GM19025 (cell line): ENCODE measurements around the gene HOXB3.

ENCODE experiments used
- ATAC-seq: cut with Tn5 transposase; IDR thresholded peaks from one replicate; pipeline ENCODE4 v1.9.1; 2021; ENCODE audit warnings: mild to moderate bottlenecking, low read depth, moderate library complexity; ENCODE audit not compliant: unreplicated experiment

Gene HOXB3

GRCh38 chr17:48559840-48560817, 29.9 kb downstream of the HOXB3 start:
- ATAC-seq = no peak

GRCh38 chr17:48559122-48559839, 30.8 kb downstream of the HOXB3 start:
- ATAC-seq = no peak

DNA sequence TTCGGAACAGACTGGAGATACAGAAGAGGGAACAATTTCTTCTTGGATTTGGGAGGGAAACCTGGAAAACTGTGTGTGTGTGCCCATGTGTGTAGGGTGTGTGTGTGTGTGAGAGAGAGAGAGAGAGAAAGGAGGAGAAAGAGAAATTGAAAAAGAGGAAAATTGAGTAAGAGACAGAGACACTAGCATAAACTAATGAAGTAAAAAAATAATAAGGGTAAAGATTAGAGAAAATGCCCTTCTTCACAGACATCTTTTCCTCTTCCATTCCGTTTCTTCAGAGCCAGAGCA, 31.3 kb downstream of the HOXB3 start:
- ATAC-seq = no peak

GRCh38 chr17:48558057-48558830, 31.8 kb downstream of the HOXB3 start:
- no peak for ATAC-seq

DNA sequence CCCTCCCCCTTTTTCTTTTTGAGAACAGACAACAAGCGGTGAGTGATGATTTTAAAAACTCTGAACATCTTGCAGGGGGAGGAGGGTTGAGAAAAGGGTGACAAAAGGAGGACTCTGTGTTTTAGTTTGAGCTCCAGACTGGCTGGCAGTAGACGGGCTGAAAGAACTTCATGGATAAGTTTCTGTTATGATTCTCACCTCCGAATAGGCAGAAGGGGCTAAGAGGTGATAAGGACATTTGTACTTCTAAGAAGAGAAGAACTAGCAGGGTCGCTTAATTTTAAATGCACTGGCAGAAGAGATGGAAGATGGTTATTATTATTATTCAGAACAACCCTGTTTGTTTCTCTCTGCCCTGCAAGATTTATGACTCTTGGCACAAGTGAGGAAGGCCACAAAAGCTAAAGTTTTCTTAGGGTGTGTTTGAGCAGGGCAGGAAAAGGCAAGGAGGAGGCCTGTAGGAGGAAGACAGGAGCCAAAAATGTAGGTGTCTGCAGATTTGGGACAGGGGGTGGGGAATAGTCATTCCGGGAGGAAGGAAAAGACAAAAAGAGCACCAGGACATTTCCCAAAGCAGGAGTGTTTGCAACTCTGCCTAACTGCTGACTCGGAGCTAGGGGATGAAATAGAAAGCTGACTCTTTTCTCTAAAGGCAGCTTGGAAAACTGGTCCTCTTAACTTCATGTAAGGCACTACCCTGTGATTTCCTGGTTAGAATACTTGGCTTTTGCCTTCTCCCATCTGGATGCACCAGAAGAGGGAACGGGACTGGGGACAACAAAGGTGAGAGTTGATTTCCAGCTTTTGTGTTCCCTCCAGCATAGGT, 33.3 kb downstream of the HOXB3 start:
- no peak for ATAC-seq

DNA sequence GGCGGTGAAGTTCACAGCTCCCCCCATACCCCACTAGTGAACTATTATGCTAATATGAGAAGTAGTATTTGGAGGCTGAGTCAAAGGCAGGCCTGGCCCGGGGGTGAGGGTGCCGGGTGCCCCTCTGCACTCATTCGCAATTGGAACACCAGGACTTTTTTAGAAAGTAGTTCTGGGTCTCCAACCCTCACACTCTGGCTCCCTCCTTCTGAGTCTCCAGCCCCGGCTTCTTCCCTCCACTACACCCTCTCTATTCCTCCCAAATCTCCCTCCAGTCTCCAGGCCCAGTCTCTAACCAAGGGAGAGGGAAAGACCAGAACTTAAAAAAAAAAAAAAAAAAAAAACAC, 33.8 kb downstream of the HOXB3 start:
- ATAC-seq = no peak

- ATAC-seq = no peak
Observed at GRCh38 chr17:48555258-48556228, 34.5 kb downstream of the HOXB3 start.

DNA sequence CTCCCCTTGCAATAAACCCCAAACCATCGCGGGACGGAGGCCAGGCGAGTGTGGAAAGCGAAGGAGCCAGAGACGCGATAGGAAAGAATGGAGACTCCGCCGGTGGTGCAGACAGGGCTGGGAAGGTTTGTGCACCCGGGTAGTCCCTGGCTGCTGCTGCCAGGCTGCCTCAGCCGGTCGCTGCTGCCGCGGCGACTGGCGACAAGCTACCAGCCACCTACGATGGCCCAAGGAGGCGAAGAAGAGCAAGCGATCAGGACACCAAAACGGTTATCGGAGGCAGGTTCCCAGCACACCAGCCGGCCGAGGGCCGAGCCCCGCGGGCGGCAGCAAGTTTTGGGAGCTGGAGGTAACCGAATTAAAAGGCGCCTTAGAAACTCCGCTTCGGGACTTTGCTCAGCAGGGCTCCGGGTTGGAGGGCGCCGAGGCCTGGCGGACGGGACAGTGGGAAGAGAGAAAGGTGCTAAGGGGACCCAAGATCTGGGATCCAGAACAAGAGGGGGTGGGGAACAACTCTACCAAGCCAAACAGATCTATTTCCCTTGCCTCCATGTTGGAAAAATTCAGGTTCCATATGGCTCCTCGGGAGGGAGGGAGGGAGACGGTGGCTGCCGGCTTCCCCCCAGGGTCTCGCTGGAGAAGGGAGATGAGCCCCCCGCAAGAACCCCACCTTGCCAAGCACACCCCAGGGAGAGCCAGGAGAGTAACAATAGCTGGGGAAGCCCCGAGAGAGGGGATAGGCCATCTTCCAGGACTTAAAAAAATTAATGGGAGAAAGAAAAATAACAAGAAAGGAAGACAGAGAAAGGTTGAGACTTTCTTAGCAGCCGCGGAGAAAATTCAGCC, 35.4 kb downstream of the HOXB3 start:
- ATAC-seq = no peak

DNA sequence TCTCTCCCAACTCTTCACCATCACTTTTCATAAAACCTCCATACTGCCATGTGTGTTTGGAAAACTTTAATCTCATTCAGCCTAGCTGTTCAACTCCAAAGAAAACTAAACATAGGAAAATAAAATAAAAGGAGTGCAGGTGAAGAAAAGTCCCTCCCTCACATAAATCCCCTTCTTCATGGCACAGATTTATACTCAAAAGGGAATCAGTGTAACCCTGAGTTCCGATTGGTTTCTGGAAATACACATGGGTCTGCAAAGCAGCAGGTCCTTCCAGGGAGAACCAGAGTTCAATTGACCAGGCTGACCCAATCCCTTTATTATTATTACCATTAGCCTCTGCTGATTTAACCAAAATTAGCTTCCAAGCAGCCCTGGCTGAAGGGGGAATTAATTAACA, 36.2 kb downstream of the HOXB3 start:
- no peak for ATAC-seq

- no peak for ATAC-seq
Observed at GRCh38 chr17:48553190-48553547, 36.9 kb downstream of the HOXB3 start.

DNA sequence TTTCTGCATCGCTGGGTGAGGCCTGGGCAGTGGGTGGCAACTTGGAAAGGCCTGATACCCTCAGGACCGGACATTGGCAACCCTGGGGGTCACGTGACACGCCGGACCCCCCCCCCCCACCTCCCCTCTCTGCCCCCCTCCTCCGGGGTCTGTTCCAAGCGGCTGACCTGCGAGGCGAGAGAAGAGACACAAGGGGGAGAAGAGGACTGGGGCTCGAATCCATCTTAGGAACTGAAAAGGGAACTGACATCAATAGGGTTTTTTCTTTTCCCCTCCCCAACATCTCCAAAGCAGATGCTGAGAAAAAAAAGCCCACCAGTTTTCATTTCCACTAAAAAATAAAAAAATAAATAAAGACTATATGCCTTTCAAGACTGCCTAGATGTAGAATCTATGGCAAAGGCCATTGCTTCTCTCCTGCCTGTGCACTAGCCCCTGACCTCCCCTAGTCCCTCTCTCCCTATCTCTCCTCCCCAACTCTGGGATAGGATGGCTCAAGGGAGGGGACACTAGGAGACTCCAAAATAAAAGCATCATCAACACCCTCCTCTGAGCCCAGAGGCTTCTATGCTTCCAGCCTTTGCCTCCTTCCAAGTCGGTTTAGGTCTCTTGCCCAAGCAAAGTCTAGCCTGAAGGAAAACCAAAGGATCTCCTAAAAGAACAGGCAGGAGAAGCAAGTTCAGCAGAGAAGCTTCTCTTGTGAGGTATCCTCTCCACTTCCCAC, 37.4 kb downstream of the HOXB3 start:
- ATAC-seq = no peak

DNA sequence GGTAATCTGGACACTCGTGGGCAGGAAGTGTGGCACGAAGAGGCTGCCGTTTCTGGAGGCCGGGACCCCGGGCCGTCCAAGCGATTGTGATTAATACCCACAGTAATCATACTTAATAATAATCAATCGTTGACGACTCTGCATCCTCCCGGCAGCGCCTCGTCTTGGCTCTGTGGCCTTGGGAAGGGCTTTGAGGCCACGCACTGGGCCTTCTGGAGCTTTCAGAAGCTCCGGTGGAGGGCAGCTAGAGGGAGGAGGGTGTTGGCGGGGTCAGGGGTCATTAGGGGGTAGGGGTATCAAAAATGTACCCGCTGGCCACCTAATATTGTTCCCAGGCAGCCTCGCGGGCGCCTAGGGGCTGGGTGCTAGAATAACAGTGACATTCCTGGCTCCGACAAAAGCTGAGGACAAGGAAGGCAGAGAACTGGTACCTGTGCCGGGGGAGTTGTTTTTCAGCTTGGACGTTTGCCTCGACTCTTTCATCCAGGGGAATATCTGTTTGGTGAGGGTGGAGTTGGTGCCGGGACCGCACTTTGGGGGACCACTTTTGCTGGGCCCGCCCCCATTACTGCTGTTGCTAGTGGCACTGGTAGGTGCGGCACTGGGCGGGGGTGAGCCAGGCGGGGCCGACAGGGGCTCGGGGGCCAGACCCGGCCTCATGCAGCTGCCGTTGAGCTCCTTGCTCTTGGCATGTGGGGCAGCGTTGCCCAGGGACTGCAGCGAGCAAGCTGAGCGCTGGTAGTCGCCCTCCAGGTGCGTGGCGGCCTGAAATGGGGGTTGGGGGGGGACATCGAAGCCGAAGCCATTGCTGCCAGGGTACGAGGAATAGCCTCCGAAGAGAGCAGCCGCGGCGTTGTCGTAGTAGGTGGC, 38.2 kb downstream of the HOXB3 start:
- ATAC-seq = no peak

- no peak for ATAC-seq
Observed at GRCh38 chr17:48551214-48551555, 38.9 kb downstream of the HOXB3 start.

DNA sequence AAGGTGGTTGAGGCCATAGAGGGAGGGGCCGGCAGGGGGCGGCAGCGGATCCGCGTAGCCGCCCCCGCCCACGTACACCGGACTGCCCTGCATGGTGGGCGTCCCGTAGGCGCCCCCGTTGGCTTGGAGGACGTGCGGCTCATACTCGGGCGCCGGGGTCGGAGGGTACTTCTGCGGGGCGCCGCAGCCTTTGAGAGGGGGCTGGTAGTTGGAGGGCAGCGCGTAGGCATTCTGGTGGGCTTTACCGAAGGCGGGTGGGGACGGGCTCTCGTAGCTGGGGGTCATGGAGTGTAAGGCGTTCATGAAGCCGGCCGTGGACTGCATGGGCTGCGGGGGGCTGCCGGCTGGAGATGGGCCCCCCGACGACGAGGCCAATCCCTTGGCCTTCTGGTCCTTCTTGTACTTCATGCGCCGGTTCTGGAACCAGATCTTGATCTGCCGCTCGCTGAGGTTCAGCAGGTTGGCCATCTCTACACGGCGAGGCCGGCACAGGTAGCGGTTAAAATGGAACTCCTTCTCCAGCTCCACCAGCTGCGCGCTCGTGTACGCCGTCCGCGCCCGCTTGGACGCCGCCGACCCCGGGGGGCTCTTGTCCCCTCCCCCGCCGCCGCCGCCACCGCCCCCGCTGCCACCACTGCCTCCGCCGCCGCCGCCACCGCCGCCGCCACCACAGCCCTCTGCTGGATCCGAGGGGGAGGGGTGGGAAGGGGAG, 39.4 kb downstream of the HOXB3 start:
- no peak for ATAC-seq

DNA sequence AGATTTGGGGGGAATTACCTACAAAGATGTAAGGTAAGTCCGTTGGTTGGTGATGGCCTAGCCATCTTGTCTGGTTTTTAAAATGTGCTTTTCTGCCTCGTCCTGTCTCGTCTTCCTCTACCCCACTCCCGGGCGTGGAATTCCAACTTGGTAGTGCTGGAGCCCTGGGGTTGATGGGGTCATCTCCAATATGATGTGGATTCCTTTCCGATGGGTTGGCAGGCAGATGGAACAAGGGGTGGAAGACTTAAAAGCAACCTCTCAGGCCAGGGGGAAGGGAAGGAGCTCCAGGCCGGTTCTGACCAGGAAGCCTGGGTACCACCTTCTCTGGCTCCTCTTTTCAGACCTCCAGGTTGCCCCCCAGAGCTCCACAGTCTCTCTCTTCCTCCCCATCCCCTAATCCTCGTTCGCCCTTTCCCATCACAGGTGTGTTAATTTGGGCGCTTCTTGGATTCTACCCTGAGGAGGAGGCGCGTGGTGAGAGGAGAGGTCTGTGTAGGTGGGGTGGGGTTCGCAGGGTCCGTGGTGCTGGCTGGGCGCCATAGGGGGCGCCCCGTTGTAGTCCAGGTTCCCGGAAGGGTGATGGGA, 40.0 kb downstream of the HOXB3 start:
- ATAC-seq = no peak

DNA sequence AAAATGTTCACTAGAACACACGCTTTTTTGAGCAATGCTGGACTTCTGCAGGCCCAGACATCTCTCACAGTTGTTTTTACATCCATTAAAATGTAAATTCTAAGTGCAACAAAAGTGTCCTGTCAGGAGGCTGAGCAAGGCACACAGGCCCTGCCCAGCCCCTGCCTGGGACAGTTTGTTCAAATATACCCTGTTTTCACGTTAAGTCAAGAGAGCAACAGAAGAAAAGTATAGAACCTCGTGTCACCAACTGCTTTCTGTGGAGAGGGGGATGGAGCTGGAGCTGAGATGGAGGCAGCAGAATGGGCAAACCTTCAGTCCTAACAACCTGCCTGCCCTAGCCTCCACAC, 40.8 kb downstream of the HOXB3 start:
- no peak for ATAC-seq
